Loucy (cell line): ENCODE data around the gene FOXP1.

Source experiments
- CTCF ChIP-seq: fragments of 200-600 bp; sonication (generic); conservative IDR thresholded peaks from 2 replicates; pipeline ENCODE4 v1.5.1; 2014; ENCODE audit warnings: mild to moderate bottlenecking, antibody characterized with exemption, low read length
- EZH2phosphoT487 ChIP-seq: fragments of 200-600 bp; IDR thresholded peaks from 2 replicates; pipeline ENCODE4 v1.6.1; 2018; ENCODE audit warnings: antibody characterized with exemption, mild to moderate bottlenecking, moderate library complexity, borderline replicate concordance

GRCh38 chr3:71041371-71041770, 542.2 kb downstream of the FOXP1 start:
- TF ChIP-seq CTCF (no peak), EZH2phosphoT487 (no peak)
